ENCODE data around the gene CBLN3. TPM values are rescaled to one million over a fixed set of nuclear protein-coding genes. Genes with fewer than 3 reads are reported as not detected.

The CBLN3 gene
- total and polyA plus RNA-seq, 2 donors (not counting 1 experiment from before 2014, with no cell fraction given) = 2.7 to 5.3 TPM

DNA sequence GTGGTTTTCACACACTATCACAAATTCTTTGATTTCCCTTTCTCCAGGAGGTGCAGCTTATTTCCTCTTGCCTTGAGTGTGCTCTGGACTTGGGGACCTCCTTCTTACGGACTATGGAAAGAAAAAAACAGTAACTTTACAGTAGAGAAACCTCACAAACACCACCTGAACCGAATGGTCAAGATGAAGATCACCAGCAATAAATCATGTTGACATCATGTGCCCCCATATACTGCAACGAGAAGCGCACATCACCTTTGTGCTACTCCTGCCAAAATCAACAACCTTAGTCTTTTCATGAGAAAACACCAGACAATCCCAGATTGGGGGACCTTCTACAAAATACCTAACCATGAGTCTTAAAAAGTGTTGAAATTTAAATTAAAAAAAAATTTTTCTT is 43.9 kb downstream of the CBLN3 start:
- H3K9me3 ChIP-seq (ENCODE audit: control insufficient read depth, insufficient read depth, low read depth, low read length) = no peaks in the 10 kb centered on the region
- H3K36me3 ChIP-seq (ENCODE audit: control insufficient read depth, insufficient read depth, low read length) = no peaks in the 10 kb centered on the region
- TF ChIP-seq, protein P1, sequence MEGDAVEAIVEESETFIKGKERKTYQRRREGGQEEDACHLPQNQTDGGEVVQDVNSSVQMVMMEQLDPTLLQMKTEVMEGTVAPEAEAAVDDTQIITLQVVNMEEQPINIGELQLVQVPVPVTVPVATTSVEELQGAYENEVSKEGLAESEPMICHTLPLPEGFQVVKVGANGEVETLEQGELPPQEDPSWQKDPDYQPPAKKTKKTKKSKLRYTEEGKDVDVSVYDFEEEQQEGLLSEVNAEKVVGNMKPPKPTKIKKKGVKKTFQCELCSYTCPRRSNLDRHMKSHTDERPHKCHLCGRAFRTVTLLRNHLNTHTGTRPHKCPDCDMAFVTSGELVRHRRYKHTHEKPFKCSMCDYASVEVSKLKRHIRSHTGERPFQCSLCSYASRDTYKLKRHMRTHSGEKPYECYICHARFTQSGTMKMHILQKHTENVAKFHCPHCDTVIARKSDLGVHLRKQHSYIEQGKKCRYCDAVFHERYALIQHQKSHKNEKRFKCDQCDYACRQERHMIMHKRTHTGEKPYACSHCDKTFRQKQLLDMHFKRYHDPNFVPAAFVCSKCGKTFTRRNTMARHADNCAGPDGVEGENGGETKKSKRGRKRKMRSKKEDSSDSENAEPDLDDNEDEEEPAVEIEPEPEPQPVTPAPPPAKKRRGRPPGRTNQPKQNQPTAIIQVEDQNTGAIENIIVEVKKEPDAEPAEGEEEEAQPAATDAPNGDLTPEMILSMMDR (conservative IDR thresholded peaks at IDR 0.05 in 1 of 2, IDR thresholded peaks at IDR 0.05 in 1 of 2; ENCODE audit: low read depth in 1 of 2, low read length in 2 of 2) = no peak
- TF ChIP-seq EZH2 (IDR thresholded peaks at IDR 0.05; ENCODE audit: low read length, missing control alignments) = no peak

DNA sequence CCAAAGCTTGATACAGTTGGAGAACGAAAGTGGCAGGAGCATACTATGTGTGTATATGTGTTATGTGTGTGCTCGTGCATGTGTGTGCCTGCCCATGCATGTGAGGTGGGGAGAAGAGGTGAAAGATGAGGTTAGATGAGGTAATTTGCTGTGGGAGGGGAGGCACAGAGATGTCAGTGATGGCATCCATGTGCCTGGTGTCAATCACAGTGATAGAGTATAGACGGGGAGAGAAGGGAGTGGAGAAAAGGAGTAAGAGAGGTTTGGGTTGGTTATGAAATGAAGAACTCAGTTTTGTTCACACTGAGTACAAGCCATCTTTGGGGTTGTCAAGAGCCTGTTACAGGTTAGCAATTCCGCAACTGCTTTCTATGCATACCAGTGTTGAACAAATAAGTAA is 45.3 kb downstream of the CBLN3 start:
- TF ChIP-seq EZH2 (IDR thresholded peaks at IDR 0.05; ENCODE audit: low read length, missing control alignments) = no peak
- TF ChIP-seq, protein P1 (conservative IDR thresholded peaks at IDR 0.05 in 1 of 2, IDR thresholded peaks at IDR 0.05 in 1 of 2; ENCODE audit: low read depth in 1 of 2, low read length in 2 of 2) = no peak
- Histone ChIP-seq H3K79me2 (ENCODE audit: control insufficient read depth, insufficient read depth, low read length) (no peaks in the 10 kb centered on the region), H3K27ac (ENCODE audit: insufficient read depth, low read length) (no peak overlapping the region), H3K4me3 (replicated peaks in 1 of 4; ENCODE audit: control extremely low read depth in 1 of 4, insufficient read depth in 1 of 4, low read depth in 3 of 4, low read length in 4 of 4) (no peak overlapping the region), H3K9ac (ENCODE audit: insufficient read depth, low read length) (no peak overlapping the region), H3K4me1 (ENCODE audit: control insufficient read depth, extremely low read depth, insufficient read depth, low read length) (peaks cover 2% of the 10 kb centered on the region), H3K4me2 (ENCODE audit: extremely low read depth, insufficient read depth, low read length) (no peak overlapping the region), H2AFZ (ENCODE audit: low read length) (no peak overlapping the region), H3K9me3 (ENCODE audit: control insufficient read depth, insufficient read depth, low read depth, low read length) (no peaks in the 10 kb centered on the region), H3K27me3 (ENCODE audit: control insufficient read depth, insufficient read depth, low read length) (no peaks in the 10 kb centered on the region), H4K20me1 (ENCODE audit: control insufficient read depth, extremely low read depth, insufficient read depth, low read length) (no peaks in the 10 kb centered on the region), H3K36me3 (ENCODE audit: control insufficient read depth, insufficient read depth, low read length) (no peaks in the 10 kb centered on the region)
- DNase-seq (ENCODE audit: low read depth in 2 of 2) = no peak

More for the DNA sequence above, 43.9 kb downstream of the CBLN3 start:
- no peak for DNase-seq (ENCODE audit: low read depth in 2 of 2)
- H3K27me3 ChIP-seq (ENCODE audit: control insufficient read depth, insufficient read depth, low read length) = no peaks in the 10 kb centered on the region
- H4K20me1 ChIP-seq (ENCODE audit: control insufficient read depth, extremely low read depth, insufficient read depth, low read length) = no peaks in the 10 kb centered on the region
- no peak overlapping the region for H3K27ac ChIP-seq (ENCODE audit: insufficient read depth, low read length)
- H3K4me3 ChIP-seq (replicated peaks in 1 of 4; ENCODE audit: control extremely low read depth in 1 of 4, insufficient read depth in 1 of 4, low read depth in 3 of 4, low read length in 4 of 4) = no peak overlapping the region
- no peaks in the 10 kb centered on the region for H3K79me2 ChIP-seq (ENCODE audit: control insufficient read depth, insufficient read depth, low read length)
- H3K4me1 ChIP-seq (ENCODE audit: control insufficient read depth, extremely low read depth, insufficient read depth, low read length) = peaks cover 7% of the 10 kb centered on the region
- no peak overlapping the region for H3K9ac ChIP-seq (ENCODE audit: insufficient read depth, low read length)
- no peak overlapping the region for H2AFZ ChIP-seq (ENCODE audit: low read length)
- no peak overlapping the region for H3K4me2 ChIP-seq (ENCODE audit: extremely low read depth, insufficient read depth, low read length)

DNA sequence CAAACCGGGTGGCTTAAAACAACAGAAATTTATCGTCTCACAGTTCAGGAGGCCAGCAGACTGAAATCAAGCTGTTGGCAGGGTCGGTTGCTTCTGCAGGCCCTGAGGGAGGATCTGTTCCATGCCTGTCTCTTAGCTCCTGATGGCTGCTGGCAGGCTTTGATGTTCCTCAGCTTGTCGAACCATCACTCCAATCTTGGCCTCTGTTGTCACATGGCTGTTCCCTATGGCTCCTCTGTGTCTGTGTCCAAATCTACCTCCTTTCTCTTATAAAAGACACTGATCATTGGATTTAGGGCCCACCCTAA is 47.5 kb downstream of the CBLN3 start:
- H4K20me1 ChIP-seq (ENCODE audit: control insufficient read depth, extremely low read depth, insufficient read depth, low read length) = no peaks in the 10 kb centered on the region
- H3K9ac ChIP-seq (ENCODE audit: insufficient read depth, low read length) = no peak overlapping the region
- no peak overlapping the region for H3K4me2 ChIP-seq (ENCODE audit: extremely low read depth, insufficient read depth, low read length)
- H3K9me3 ChIP-seq (ENCODE audit: control insufficient read depth, insufficient read depth, low read depth, low read length) = no peaks in the 10 kb centered on the region
- no peaks in the 10 kb centered on the region for H3K27me3 ChIP-seq (ENCODE audit: control insufficient read depth, insufficient read depth, low read length)
- H2AFZ ChIP-seq (ENCODE audit: low read length) = no peak overlapping the region
- no peaks in the 10 kb centered on the region for H3K4me1 ChIP-seq (ENCODE audit: control insufficient read depth, extremely low read depth, insufficient read depth, low read length)
- TF ChIP-seq, protein P1 (conservative IDR thresholded peaks at IDR 0.05 in 1 of 2, IDR thresholded peaks at IDR 0.05 in 1 of 2; ENCODE audit: low read depth in 1 of 2, low read length in 2 of 2) = no peak
- no peak for TF ChIP-seq EZH2 (IDR thresholded peaks at IDR 0.05; ENCODE audit: low read length, missing control alignments)
- no peak overlapping the region for H3K4me3 ChIP-seq (replicated peaks in 1 of 4; ENCODE audit: control extremely low read depth in 1 of 4, insufficient read depth in 1 of 4, low read depth in 3 of 4, low read length in 4 of 4)
- no peak overlapping the region for H3K27ac ChIP-seq (ENCODE audit: insufficient read depth, low read length)
- no peaks in the 10 kb centered on the region for H3K79me2 ChIP-seq (ENCODE audit: control insufficient read depth, insufficient read depth, low read length)
- peaks cover 11% of the 10 kb centered on the region for H3K36me3 ChIP-seq (ENCODE audit: control insufficient read depth, insufficient read depth, low read length)
- no peak for DNase-seq (ENCODE audit: low read depth in 2 of 2)

Data from fibroblast of lung (primary cell).